H1 (cell line): ENCODE data around the gene ITGB4. TPM values are rescaled to one million over a fixed set of nuclear protein-coding genes. Genes with fewer than 3 reads are reported as not detected.

Experiments used
- KDM1A ChIP-seq: fragments of 200-600, 300-600 bp; sonication (generic); IDR thresholded peaks from 2 replicates; pipeline ENCODE4 v1.7.1; 2016; ENCODE audit warnings: mild to moderate bottlenecking, low read length, borderline replicate concordance
- POLR2AphosphoS5 ChIP-seq: IDR thresholded peaks from 2 replicates; pipeline ENCODE4 v1.6.1; 2011; ENCODE audit warnings: low read depth, low read length
- SAP30 ChIP-seq: fragments of 300-600 bp; sonication (generic); IDR thresholded peaks from 2 replicates; pipeline ENCODE4 v1.7.1; 2012; ENCODE audit warnings: low read length, moderate library complexity, mild to moderate bottlenecking, inconsistent platforms; ENCODE audit not compliant: insufficient read depth, insufficient replicate concordance
- SIN3A ChIP-seq, 2 experiments: IDR thresholded peaks in 1 of 2; conservative IDR thresholded peaks in 1 of 2; 2 replicates each; pipeline ENCODE4 v1.6.1; 2011 to 2012; ENCODE audit warnings: low read length in 2 of 2, improper control_type of control experiment in 1 of 2, low read depth in 1 of 2, mild to moderate bottlenecking in 1 of 2
- SIX5 ChIP-seq: IDR thresholded peaks from 2 replicates; pipeline ENCODE4 v1.6.1; 2011; ENCODE audit warnings: mild to moderate bottlenecking, low read depth, low read length
- SP1 ChIP-seq: IDR thresholded peaks from 2 replicates; pipeline ENCODE4 v1.6.1; 2011; ENCODE audit warnings: low read depth, low read length
- YY1 ChIP-seq: IDR thresholded peaks from 2 replicates; pipeline ENCODE4 v1.6.1; 2011; ENCODE audit warnings: low read depth, mild to moderate bottlenecking, low read length
- polyA plus RNA-seq, 7 experiments: library from polyadenylated mRNA; depleted of rRNA in 3 of 7; stranded (reverse) in 5 of 7; unstranded in 2 of 7; fragments of >200 nt in 5 of 7; fragments of 200-250 nt in 2 of 7; gene quantifications; 1 replicate in 5 of 7; 2 replicates in 1 of 7; 4 replicates in 1 of 7; pipeline versions ENCODE4 v1.2.1 to v1.2.3, GENCODE V29; 2011 to 2013; ENCODE audit warnings: missing spikeins in 2 of 7, mixed read lengths in 2 of 7
- total RNA-seq: library from RNA; stranded (reverse); fragmentation: NEBNext Ultra II Directional; extraction: Animal tissue kit (Norgen Biotek cat#: 25700); gene quantifications from 2 replicates; pipeline ENCODE4 v1.2.1, GENCODE V29; 2021
- TF ChIP-seq, protein P1 (sequence below): fragments of 300-600 bp; sonication (generic); IDR thresholded peaks from 2 replicates; pipeline ENCODE4 v1.7.1; 2012; ENCODE audit warnings: low read length, moderate library complexity, mild to moderate bottlenecking, inconsistent platforms; ENCODE audit not compliant: insufficient replicate concordance
- TF ChIP-seq, protein P2 (sequence below): IDR thresholded peaks from 2 replicates; pipeline ENCODE4 v1.6.1; 2012; ENCODE audit warnings: low read length, inconsistent platforms

The ITGB4 gene
- total and polyA plus RNA-seq, 2 of the 8 experiments (the other 6 are each of a cell fraction or from before 2014, with no cell fraction given) = 5.2 to 5.6 TPM

DNA sequence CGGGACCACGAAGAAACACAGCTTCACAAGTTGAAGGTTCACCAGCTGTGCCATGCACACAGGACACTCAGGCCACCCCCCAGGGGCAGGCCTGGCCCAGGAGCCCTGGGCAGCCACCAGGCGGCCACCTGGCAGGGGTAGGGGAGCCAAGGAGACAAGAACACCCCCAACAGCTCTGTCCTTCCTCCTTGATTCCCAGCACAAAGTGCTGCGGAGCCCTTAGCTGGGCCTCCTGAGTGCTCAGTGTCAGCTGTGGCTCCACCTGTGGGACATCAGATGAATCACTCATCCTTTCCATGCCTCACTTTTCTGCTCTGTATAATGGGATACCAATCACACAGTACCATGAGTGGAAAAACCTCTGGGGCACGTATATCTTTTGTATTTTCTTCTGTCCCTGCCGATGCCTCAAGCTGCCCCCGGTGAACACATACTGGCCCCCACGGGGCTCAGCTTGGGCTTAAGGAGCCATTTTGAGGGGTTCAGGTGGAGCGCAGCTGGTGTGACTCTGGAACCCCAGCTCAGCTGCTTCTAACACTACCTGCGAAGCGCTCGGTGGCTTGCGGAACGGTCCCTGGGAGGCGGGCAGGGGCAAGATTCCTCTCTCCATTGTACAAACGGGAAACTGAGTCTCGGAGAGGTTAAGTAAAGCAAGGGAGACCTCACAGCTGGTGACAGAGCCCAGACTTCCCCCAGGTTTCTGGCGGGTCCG, 31.7 kb downstream of the ITGB4 start (continued):
- TF ChIP-seq, protein P1, sequence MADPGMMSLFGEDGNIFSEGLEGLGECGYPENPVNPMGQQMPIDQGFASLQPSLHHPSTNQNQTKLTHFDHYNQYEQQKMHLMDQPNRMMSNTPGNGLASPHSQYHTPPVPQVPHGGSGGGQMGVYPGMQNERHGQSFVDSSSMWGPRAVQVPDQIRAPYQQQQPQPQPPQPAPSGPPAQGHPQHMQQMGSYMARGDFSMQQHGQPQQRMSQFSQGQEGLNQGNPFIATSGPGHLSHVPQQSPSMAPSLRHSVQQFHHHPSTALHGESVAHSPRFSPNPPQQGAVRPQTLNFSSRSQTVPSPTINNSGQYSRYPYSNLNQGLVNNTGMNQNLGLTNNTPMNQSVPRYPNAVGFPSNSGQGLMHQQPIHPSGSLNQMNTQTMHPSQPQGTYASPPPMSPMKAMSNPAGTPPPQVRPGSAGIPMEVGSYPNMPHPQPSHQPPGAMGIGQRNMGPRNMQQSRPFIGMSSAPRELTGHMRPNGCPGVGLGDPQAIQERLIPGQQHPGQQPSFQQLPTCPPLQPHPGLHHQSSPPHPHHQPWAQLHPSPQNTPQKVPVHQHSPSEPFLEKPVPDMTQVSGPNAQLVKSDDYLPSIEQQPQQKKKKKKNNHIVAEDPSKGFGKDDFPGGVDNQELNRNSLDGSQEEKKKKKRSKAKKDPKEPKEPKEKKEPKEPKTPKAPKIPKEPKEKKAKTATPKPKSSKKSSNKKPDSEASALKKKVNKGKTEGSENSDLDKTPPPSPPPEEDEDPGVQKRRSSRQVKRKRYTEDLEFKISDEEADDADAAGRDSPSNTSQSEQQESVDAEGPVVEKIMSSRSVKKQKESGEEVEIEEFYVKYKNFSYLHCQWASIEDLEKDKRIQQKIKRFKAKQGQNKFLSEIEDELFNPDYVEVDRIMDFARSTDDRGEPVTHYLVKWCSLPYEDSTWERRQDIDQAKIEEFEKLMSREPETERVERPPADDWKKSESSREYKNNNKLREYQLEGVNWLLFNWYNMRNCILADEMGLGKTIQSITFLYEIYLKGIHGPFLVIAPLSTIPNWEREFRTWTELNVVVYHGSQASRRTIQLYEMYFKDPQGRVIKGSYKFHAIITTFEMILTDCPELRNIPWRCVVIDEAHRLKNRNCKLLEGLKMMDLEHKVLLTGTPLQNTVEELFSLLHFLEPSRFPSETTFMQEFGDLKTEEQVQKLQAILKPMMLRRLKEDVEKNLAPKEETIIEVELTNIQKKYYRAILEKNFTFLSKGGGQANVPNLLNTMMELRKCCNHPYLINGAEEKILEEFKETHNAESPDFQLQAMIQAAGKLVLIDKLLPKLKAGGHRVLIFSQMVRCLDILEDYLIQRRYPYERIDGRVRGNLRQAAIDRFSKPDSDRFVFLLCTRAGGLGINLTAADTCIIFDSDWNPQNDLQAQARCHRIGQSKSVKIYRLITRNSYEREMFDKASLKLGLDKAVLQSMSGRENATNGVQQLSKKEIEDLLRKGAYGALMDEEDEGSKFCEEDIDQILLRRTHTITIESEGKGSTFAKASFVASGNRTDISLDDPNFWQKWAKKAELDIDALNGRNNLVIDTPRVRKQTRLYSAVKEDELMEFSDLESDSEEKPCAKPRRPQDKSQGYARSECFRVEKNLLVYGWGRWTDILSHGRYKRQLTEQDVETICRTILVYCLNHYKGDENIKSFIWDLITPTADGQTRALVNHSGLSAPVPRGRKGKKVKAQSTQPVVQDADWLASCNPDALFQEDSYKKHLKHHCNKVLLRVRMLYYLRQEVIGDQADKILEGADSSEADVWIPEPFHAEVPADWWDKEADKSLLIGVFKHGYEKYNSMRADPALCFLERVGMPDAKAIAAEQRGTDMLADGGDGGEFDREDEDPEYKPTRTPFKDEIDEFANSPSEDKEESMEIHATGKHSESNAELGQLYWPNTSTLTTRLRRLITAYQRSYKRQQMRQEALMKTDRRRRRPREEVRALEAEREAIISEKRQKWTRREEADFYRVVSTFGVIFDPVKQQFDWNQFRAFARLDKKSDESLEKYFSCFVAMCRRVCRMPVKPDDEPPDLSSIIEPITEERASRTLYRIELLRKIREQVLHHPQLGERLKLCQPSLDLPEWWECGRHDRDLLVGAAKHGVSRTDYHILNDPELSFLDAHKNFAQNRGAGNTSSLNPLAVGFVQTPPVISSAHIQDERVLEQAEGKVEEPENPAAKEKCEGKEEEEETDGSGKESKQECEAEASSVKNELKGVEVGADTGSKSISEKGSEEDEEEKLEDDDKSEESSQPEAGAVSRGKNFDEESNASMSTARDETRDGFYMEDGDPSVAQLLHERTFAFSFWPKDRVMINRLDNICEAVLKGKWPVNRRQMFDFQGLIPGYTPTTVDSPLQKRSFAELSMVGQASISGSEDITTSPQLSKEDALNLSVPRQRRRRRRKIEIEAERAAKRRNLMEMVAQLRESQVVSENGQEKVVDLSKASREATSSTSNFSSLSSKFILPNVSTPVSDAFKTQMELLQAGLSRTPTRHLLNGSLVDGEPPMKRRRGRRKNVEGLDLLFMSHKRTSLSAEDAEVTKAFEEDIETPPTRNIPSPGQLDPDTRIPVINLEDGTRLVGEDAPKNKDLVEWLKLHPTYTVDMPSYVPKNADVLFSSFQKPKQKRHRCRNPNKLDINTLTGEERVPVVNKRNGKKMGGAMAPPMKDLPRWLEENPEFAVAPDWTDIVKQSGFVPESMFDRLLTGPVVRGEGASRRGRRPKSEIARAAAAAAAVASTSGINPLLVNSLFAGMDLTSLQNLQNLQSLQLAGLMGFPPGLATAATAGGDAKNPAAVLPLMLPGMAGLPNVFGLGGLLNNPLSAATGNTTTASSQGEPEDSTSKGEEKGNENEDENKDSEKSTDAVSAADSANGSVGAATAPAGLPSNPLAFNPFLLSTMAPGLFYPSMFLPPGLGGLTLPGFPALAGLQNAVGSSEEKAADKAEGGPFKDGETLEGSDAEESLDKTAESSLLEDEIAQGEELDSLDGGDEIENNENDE = no peak
- TF ChIP-seq POLR2AphosphoS5 = no peak
- TF ChIP-seq KDM1A = peak; percentile 98
- TF ChIP-seq SIX5 = no peak
- no peak for TF ChIP-seq SP1
- TF ChIP-seq YY1 = no peak
- no peak for TF ChIP-seq SIN3A (conservative IDR thresholded peaks at IDR 0.05 in 1 of 2, IDR thresholded peaks at IDR 0.05 in 1 of 2; ENCODE audit: low read depth in 1 of 2, low read length in 2 of 2)
- no peak for TF ChIP-seq SAP30
- TF ChIP-seq, protein P2, sequence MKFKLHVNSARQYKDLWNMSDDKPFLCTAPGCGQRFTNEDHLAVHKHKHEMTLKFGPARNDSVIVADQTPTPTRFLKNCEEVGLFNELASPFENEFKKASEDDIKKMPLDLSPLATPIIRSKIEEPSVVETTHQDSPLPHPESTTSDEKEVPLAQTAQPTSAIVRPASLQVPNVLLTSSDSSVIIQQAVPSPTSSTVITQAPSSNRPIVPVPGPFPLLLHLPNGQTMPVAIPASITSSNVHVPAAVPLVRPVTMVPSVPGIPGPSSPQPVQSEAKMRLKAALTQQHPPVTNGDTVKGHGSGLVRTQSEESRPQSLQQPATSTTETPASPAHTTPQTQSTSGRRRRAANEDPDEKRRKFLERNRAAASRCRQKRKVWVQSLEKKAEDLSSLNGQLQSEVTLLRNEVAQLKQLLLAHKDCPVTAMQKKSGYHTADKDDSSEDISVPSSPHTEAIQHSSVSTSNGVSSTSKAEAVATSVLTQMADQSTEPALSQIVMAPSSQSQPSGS = no peak
